ENCODE measurements around the gene SLC25A31.

SLC25A31 gene

GRCh38 chr4:127730142-127730913 lies at the start of gene SLC25A31:
TSS of gene SLC25A31 (plus strand) at chr4:127730400. CDS start at chr4:127730546, 146 bp downstream.
- no peak for DNase-seq (ENCODE audit: low spot score)

GRCh38 chr4:127685292-127685691 lies 44.9 kb upstream of the SLC25A31 start:
- DNase-seq (ENCODE audit: low spot score): no peak

GRCh38 chr4:127686658-127687057 lies 43.5 kb upstream of the SLC25A31 start:
- DNase-seq (ENCODE audit: low spot score): no peak

- DNase-seq (ENCODE audit: low spot score): no peak
Observed at GRCh38 chr4:127687580-127687979, 42.6 kb upstream of the SLC25A31 start.

GRCh38 chr4:127698789-127699200 lies 31.4 kb upstream of the SLC25A31 start:
- DNase-seq (ENCODE audit: low spot score): no peak

- no peak for DNase-seq (ENCODE audit: low spot score)
Observed at GRCh38 chr4:127708985-127709384, 21.2 kb upstream of the SLC25A31 start.

- no peak for DNase-seq (ENCODE audit: low spot score)
Observed at GRCh38 chr4:127709456-127709855, 20.7 kb upstream of the SLC25A31 start.

GRCh38 chr4:127731406-127731805 lies 1.2 kb downstream of the SLC25A31 start:
- DNase-seq (ENCODE audit: low spot score): no peak

GRCh38 chr4:127732623-127733328 lies 2.6 kb downstream of the SLC25A31 start:
- peak; percentile 52 for DNase-seq (ENCODE audit: low spot score)

- DNase-seq (ENCODE audit: low spot score): no peak
Observed at GRCh38 chr4:127734976-127735375, 4.8 kb downstream of the SLC25A31 start.

GRCh38 chr4:127737295-127737694 lies 7.1 kb downstream of the SLC25A31 start:
- no peak for DNase-seq (ENCODE audit: low spot score)

GRCh38 chr4:127741247-127741646 lies 11.0 kb downstream of the SLC25A31 start:
- DNase-seq (ENCODE audit: low spot score): no peak

- no peak for DNase-seq (ENCODE audit: low spot score)
Observed at GRCh38 chr4:127747883-127748282, 17.7 kb downstream of the SLC25A31 start.

GRCh38 chr4:127748957-127749356 lies 18.8 kb downstream of the SLC25A31 start:
- no peak for DNase-seq (ENCODE audit: low spot score)

- no peak for DNase-seq (ENCODE audit: low spot score)
Observed at GRCh38 chr4:127756906-127757305, 26.7 kb downstream of the SLC25A31 start.

GRCh38 chr4:127759228-127759820 lies 29.1 kb downstream of the SLC25A31 start:
- no peak for DNase-seq (ENCODE audit: low spot score)

- DNase-seq (ENCODE audit: low spot score): no peak
Observed at GRCh38 chr4:127759893-127760292, 29.7 kb downstream of the SLC25A31 start.

GRCh38 chr4:127771535-127772275 lies 41.5 kb downstream of the SLC25A31 start:
- DNase-seq (ENCODE audit: low spot score): no peak

- no peak for DNase-seq (ENCODE audit: low spot score)
Observed at GRCh38 chr4:127772769-127773671, 42.8 kb downstream of the SLC25A31 start.

GRCh38 chr4:127775843-127776242 lies 45.6 kb downstream of the SLC25A31 start:
- no peak for DNase-seq (ENCODE audit: low spot score)

GRCh38 chr4:127776620-127777019 lies 46.4 kb downstream of the SLC25A31 start:
- no peak for DNase-seq (ENCODE audit: low spot score)
